Measurements from ENCODE around the gene GSN.

Gene GSN

DNA sequence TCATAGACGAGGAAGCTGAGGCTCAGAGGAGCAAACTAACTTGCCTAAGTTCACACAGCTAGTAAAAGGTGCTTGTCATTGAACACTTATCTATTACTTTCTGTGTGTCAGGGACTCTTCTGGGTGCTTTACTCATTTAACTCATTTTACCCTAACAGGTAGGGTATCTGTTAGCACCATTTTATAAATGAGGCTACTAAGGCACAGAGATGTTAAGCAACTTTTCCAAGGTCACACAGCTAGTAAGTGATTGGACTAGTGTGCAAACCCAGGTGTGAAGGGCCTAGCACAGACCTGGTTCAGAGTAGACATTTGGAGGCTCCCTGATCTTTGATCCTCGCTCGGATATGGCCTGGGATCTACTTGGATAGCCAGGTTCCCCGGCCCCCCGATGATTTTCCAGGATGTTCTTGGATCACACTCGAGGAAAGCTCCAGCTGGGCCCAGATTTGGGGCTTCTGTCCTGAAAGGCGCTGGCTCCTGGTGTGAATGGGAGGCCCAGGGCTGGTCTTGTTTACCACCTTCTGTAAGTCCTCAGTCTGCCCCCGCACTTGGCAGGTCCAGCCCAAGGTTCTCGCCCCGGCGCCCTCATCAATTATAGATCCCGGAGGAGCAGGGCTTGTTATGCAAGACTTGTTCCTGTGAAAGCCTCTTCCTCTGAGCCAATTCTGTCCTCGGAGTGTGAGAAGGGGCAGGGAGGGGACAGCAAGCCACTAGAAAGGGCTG lies 37.5 kb downstream of the GSN start:
- FAIRE-seq, result no peak
- TF ChIP-seq, protein P1, sequence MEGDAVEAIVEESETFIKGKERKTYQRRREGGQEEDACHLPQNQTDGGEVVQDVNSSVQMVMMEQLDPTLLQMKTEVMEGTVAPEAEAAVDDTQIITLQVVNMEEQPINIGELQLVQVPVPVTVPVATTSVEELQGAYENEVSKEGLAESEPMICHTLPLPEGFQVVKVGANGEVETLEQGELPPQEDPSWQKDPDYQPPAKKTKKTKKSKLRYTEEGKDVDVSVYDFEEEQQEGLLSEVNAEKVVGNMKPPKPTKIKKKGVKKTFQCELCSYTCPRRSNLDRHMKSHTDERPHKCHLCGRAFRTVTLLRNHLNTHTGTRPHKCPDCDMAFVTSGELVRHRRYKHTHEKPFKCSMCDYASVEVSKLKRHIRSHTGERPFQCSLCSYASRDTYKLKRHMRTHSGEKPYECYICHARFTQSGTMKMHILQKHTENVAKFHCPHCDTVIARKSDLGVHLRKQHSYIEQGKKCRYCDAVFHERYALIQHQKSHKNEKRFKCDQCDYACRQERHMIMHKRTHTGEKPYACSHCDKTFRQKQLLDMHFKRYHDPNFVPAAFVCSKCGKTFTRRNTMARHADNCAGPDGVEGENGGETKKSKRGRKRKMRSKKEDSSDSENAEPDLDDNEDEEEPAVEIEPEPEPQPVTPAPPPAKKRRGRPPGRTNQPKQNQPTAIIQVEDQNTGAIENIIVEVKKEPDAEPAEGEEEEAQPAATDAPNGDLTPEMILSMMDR (IDR thresholded peaks at IDR 0.05; ENCODE audit: insufficient read depth, missing control alignments), result no peak
- no peak for DNase-seq (ENCODE audit: insufficient read length, low spot score)

DNA sequence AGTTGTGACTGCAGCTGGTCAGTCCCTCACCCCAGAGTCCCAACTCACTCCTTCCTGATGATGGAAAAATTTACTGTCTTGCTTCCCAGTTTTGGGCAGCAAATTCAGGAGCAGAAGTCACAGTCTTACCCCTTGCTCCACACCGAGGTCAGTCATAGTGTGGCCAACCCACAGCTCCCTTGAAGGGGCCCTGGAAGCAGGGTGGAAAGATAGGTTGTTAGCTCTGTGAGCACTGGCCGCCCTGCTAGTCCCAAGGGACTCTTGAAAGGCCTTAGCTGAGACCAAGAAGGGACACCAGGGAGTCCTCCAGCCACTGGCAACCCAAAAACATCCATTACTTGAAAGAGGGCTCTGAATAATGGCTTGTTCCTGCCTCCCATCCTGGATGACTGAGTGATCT lies 40.0 kb downstream of the GSN start:
- FAIRE-seq, result no peak
- TF ChIP-seq, protein P1 (IDR thresholded peaks at IDR 0.05; ENCODE audit: insufficient read depth, missing control alignments), result no peak

DNA sequence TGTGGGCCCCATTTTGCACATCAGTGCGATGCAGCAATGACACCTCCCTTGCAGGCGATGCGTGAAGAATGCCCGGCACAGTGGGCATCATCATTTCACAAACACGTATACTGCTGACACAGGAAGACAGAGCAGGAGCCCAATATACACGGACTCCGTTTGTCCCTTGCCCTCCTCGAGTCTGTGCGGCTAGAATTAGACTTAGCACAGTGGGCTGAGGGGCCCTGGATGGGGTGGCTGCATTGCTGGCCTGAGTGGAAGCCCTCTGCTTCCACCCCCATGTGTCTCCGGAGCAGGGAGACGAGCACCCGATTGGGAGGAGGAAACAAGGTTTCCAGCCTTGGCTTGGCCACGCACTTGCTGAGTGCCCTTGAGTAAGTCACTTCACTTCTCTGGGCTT lies 40.8 kb downstream of the GSN start:
- DNase-seq (ENCODE audit: insufficient read length, low spot score) (no peak), FAIRE-seq (no peak)
- TF ChIP-seq, protein P1 (IDR thresholded peaks at IDR 0.05; ENCODE audit: insufficient read depth, missing control alignments), result no peak

More for the DNA sequence above, 40.0 kb downstream of the GSN start:
- DNase-seq (ENCODE audit: insufficient read length, low spot score), result no peak

DNA sequence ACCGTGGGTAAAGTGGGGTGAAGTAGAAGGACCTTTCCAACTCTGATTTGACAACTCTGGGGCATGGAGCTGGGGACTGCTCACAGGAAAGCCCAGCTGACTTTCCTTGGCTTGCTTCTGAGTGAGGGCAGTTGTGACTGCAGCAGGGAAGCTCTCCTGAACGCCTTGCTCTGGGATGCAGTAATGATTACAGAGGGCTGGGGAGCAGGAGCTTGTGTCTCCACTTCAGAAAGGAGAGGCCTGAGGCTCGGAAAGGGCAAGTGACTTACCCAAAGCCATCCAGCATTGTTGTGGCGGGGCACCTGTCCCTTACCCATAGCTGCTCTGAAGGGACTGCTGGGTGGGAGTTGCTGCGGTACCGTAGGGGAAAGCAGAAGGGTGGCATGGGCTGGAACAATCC lies 41.2 kb downstream of the GSN start:
- FAIRE-seq, result no peak
- TF ChIP-seq, protein P1 (IDR thresholded peaks at IDR 0.05; ENCODE audit: insufficient read depth, missing control alignments), result no peak
- DNase-seq (ENCODE audit: insufficient read length, low spot score), result no peak

DNA sequence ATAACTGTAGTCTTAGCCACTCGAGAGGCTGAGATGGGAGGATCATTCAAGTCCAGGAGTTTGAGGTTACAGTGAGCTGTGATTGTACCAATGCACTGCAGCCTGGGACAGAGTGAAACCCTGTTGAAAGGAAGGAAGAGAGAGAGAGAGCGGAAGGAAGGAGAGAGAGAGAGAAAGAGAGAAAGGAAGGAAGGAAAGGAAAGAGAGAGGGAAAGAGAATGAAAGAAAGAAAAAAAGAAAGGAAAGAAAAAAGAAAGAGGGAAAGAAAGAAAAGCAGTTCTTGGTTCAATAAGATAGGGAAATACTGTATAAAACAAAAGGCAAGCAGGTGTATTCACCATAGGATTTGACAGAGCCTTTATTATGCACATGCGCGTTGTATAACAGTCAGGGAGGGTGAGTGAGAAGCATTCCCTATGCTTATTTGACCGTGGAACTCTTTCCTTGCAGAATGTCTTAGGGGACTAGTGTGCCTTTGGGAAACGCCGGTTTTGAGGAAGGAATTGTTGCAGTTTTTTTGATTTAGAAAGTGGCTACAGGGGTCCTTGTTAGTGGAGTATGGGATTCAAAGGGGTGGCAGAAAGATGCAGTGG lies 42.0 kb downstream of the GSN start:
- DNase-seq (ENCODE audit: insufficient read length, low spot score) (no peak), FAIRE-seq (no peak)
- TF ChIP-seq, protein P1 (IDR thresholded peaks at IDR 0.05; ENCODE audit: insufficient read depth, missing control alignments), result no peak

DNA sequence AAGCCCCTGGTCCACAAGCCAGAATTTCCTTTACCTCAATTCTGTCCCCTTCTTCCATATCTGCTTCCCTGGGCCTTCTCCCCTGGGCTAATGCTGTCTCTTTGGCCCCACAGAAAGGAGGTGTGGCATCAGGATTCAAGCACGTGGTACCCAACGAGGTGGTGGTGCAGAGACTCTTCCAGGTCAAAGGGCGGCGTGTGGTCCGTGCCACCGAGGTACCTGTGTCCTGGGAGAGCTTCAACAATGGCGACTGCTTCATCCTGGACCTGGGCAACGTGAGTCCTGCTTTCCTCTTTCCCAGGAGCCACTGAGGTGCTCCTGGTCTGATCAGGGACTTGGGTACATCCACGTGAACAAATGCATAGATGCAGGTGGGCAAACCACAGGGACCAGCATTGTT lies 42.6 kb downstream of the GSN start:
- TF ChIP-seq, protein P1 (IDR thresholded peaks at IDR 0.05; ENCODE audit: insufficient read depth, missing control alignments), result no peak
- FAIRE-seq (no peak), DNase-seq (ENCODE audit: insufficient read length, low spot score) (no peak)

DNA sequence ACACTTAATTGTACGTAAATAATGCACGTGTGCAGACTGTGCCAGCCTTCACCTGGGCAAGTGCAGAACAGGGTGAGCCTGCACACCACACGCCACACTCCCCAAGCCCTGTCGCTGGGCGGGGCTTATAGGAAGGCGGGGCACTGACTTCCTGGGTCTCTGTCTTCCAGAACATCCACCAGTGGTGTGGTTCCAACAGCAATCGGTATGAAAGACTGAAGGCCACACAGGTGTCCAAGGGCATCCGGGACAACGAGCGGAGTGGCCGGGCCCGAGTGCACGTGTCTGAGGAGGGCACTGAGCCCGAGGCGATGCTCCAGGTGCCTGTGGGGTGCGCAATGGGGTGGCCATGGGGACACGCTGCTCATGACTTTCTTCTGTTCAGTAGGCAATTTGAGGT lies 44.2 kb downstream of the GSN start:
- DNase-seq (ENCODE audit: insufficient read length, low spot score) (no peak), FAIRE-seq (no peak)
- TF ChIP-seq, protein P1 (IDR thresholded peaks at IDR 0.05; ENCODE audit: insufficient read depth, missing control alignments), result no peak

Data from D721Med (cell line).